Activated naive CD8-positive, alpha-beta T cell treated with anti-CD3 and anti-CD28 coated beads, Interleukin-2, amount 10 ng/mL, durations not matched to agents 7 days and 5 days (primary cell): ENCODE results near the gene MYO3B. TPM values are rescaled to one million over a fixed set of nuclear protein-coding genes. Genes with fewer than 3 reads are reported as not detected.

Experiments
- ATAC-seq: fragments of 150-1000 bp; cut with Tn5 transposase; one replicate; pipeline ENCODE4 v1.10.0; 2021; ENCODE audit warnings: low read depth, moderate library complexity
- POLR2A ChIA-PET: fragments of 350-600 bp; sonication (Branson Sonifier 250); formaldehyde crosslinking; loops from one replicate; lab custom pipeline; 2021; ENCODE audit warnings: antibody characterized with exemption; lab: Charles Lee
- DNase-seq: peaks from one replicate; pipeline ENCODE4 v3.0.0; 2021
- H3K27ac Mint-ChIP-seq: one replicate; pipeline ENCODE4 v1.8.0; 2022; ENCODE audit warnings: mild to moderate bottlenecking, mixed read lengths
- H3K27me3 Mint-ChIP-seq: one replicate; pipeline ENCODE4 v1.8.0; 2022; ENCODE audit warnings: mild to moderate bottlenecking, moderate library complexity, mixed read lengths
- H3K36me3 Mint-ChIP-seq: one replicate; pipeline ENCODE4 v1.8.0; 2021; ENCODE audit warnings: mild to moderate bottlenecking, mixed read lengths
- H3K4me1 Mint-ChIP-seq: one replicate; pipeline ENCODE4 v1.8.0; 2021; ENCODE audit warnings: mixed read lengths
- H3K4me3 Mint-ChIP-seq: one replicate; pipeline ENCODE4 v1.8.0; 2022; ENCODE audit warnings: mild to moderate bottlenecking, moderate library complexity, mixed read lengths
- H3K9me3 Mint-ChIP-seq: one replicate; pipeline ENCODE4 v1.8.0; 2021; ENCODE audit warnings: mixed read lengths
- total RNA-seq, 2 experiments: library from RNA; stranded (reverse); gene quantifications; one replicate each; pipeline ENCODE4 v1.2.3, GENCODE V29; 2021

Gene MYO3B
- total RNA-seq, 2 experiments from 2014 or later: 0.09 to 0.11 TPM

- POLR2A ChIA-PET: no interaction called here
- H3K4me3 Mint-ChIP-seq: no peak overlapping the region
- no peaks in the 10 kb centered on the region for H3K9me3 Mint-ChIP-seq
- DNase-seq (no peak), ATAC-seq (no peak)
- peaks cover 2% of the 10 kb centered on the region for H3K4me1 Mint-ChIP-seq
- no peaks in the 10 kb centered on the region for H3K36me3 Mint-ChIP-seq
- peaks cover 34% of the 10 kb centered on the region for H3K27me3 Mint-ChIP-seq
- no peak overlapping the region for H3K27ac Mint-ChIP-seq
These were observed 308.8 kb downstream of the MYO3B start for GRCh38 chr2:170486730-170487129.

- Mint-ChIP-seq H3K4me1 (peaks cover 2% of the 10 kb centered on the region), H3K27ac (no peak overlapping the region), H3K36me3 (no peaks in the 10 kb centered on the region), H3K9me3 (no peaks in the 10 kb centered on the region), H3K4me3 (no peak overlapping the region), H3K27me3 (peaks cover 39% of the 10 kb centered on the region)
- no peak for ATAC-seq
- POLR2A ChIA-PET: no interaction called here
- no peak for DNase-seq
These were observed 310.9 kb downstream of the MYO3B start for GRCh38 chr2:170488807-170489206.

GRCh38 chr2:170492010-170492409 lies 314.1 kb downstream of the MYO3B start:
- Mint-ChIP-seq H3K27ac (no peak overlapping the region), H3K4me1 (peaks cover 2% of the 10 kb centered on the region), H3K4me3 (no peak overlapping the region), H3K9me3 (no peaks in the 10 kb centered on the region), H3K27me3 (peaks cover 49% of the 10 kb centered on the region), H3K36me3 (no peaks in the 10 kb centered on the region)
- no peak for ATAC-seq
- POLR2A ChIA-PET: no interaction called here
- DNase-seq: no peak

- Mint-ChIP-seq H3K4me1 (peaks cover 2% of the 10 kb centered on the region), H3K4me3 (no peak overlapping the region), H3K27ac (no peak overlapping the region), H3K27me3 (peaks cover 50% of the 10 kb centered on the region), H3K36me3 (no peaks in the 10 kb centered on the region), H3K9me3 (no peaks in the 10 kb centered on the region)
- DNase-seq (no peak), ATAC-seq (no peak)
- POLR2A ChIA-PET: no interaction called here
These were observed 315.6 kb downstream of the MYO3B start for GRCh38 chr2:170493426-170494097.

- POLR2A ChIA-PET: no interaction called here
- Mint-ChIP-seq H3K4me1 (no peaks in the 10 kb centered on the region), H3K9me3 (no peaks in the 10 kb centered on the region), H3K27me3 (peaks cover 53% of the 10 kb centered on the region), H3K4me3 (no peak overlapping the region), H3K27ac (no peak overlapping the region), H3K36me3 (no peaks in the 10 kb centered on the region)
- ATAC-seq (no peak), DNase-seq (no peak)
These were observed 317.9 kb downstream of the MYO3B start for GRCh38 chr2:170495896-170496295.

- DNase-seq (no peak), ATAC-seq (no peak)
- Mint-ChIP-seq H3K4me1 (peaks cover 1% of the 10 kb centered on the region), H3K27me3 (peaks cover 56% of the 10 kb centered on the region), H3K9me3 (no peaks in the 10 kb centered on the region), H3K36me3 (no peaks in the 10 kb centered on the region), H3K4me3 (no peak overlapping the region), H3K27ac (no peak overlapping the region)
- POLR2A ChIA-PET: no interaction called here
These were observed 320.7 kb downstream of the MYO3B start for GRCh38 chr2:170498619-170499018.

GRCh38 chr2:170500104-170500503 lies 322.2 kb downstream of the MYO3B start:
- Mint-ChIP-seq H3K4me1 (peaks cover 6% of the 10 kb centered on the region), H3K9me3 (no peaks in the 10 kb centered on the region), H3K27ac (no peak overlapping the region), H3K4me3 (no peak overlapping the region), H3K36me3 (no peaks in the 10 kb centered on the region), H3K27me3 (peaks cover 58% of the 10 kb centered on the region)
- DNase-seq (no peak), ATAC-seq (no peak)
- POLR2A ChIA-PET: no interaction called here

- Mint-ChIP-seq H3K4me1 (peaks cover 10% of the 10 kb centered on the region), H3K9me3 (no peaks in the 10 kb centered on the region), H3K4me3 (no peak overlapping the region), H3K36me3 (no peaks in the 10 kb centered on the region), H3K27ac (no peak overlapping the region), H3K27me3 (peaks cover 53% of the 10 kb centered on the region)
- DNase-seq (no peak), ATAC-seq (no peak)
- POLR2A ChIA-PET: no interaction called here
These were observed 322.8 kb downstream of the MYO3B start for GRCh38 chr2:170500770-170501169.

GRCh38 chr2:170501421-170502043 lies 323.6 kb downstream of the MYO3B start:
- ATAC-seq (no peak), DNase-seq (no peak)
- Mint-ChIP-seq H3K4me1 (peaks cover 16% of the 10 kb centered on the region), H3K9me3 (no peaks in the 10 kb centered on the region), H3K36me3 (no peaks in the 10 kb centered on the region), H3K4me3 (no peak overlapping the region), H3K27me3 (peaks cover 51% of the 10 kb centered on the region), H3K27ac (no peak overlapping the region)
- POLR2A ChIA-PET: no interaction called here

- DNase-seq (no peak), ATAC-seq (no peak)
- no peak overlapping the region for H3K4me3 Mint-ChIP-seq
- POLR2A ChIA-PET: no interaction called here
- H3K27ac Mint-ChIP-seq: no peak overlapping the region
- peaks cover 49% of the 10 kb centered on the region for H3K27me3 Mint-ChIP-seq
- no peaks in the 10 kb centered on the region for H3K36me3 Mint-ChIP-seq
- H3K4me1 Mint-ChIP-seq: peaks cover 26% of the 10 kb centered on the region
- H3K9me3 Mint-ChIP-seq: no peaks in the 10 kb centered on the region
These were observed 324.6 kb downstream of the MYO3B start for GRCh38 chr2:170502361-170503130.

- no peak overlapping the region for H3K4me3 Mint-ChIP-seq
- H3K36me3 Mint-ChIP-seq: no peaks in the 10 kb centered on the region
- no peaks in the 10 kb centered on the region for H3K9me3 Mint-ChIP-seq
- H3K27me3 Mint-ChIP-seq: peaks cover 46% of the 10 kb centered on the region
- no peak for DNase-seq
- no peak overlapping the region for H3K27ac Mint-ChIP-seq
- POLR2A ChIA-PET: no interaction called here
- ATAC-seq: no peak
- peaks cover 33% of the 10 kb centered on the region for H3K4me1 Mint-ChIP-seq
These were observed 325.6 kb downstream of the MYO3B start for GRCh38 chr2:170503563-170503962.

GRCh38 chr2:170503971-170504809 lies 326.2 kb downstream of the MYO3B start:
- peaks cover 49% of the 10 kb centered on the region for H3K27me3 Mint-ChIP-seq
- POLR2A ChIA-PET: no interaction called here
- ATAC-seq: no peak
- peaks cover 35% of the 10 kb centered on the region for H3K4me1 Mint-ChIP-seq
- H3K27ac Mint-ChIP-seq: no peak overlapping the region
- no peaks in the 10 kb centered on the region for H3K9me3 Mint-ChIP-seq
- no peaks in the 10 kb centered on the region for H3K36me3 Mint-ChIP-seq
- no peak overlapping the region for H3K4me3 Mint-ChIP-seq
- no peak for DNase-seq

GRCh38 chr2:170504810-170505145 lies 326.8 kb downstream of the MYO3B start:
- DNase-seq (no peak), ATAC-seq (no peak)
- H3K27me3 Mint-ChIP-seq: peaks cover 47% of the 10 kb centered on the region
- no peaks in the 10 kb centered on the region for H3K36me3 Mint-ChIP-seq
- H3K4me3 Mint-ChIP-seq: no peak overlapping the region
- POLR2A ChIA-PET: no interaction called here
- peaks cover 36% of the 10 kb centered on the region for H3K4me1 Mint-ChIP-seq
- no peaks in the 10 kb centered on the region for H3K9me3 Mint-ChIP-seq
- H3K27ac Mint-ChIP-seq: no peak overlapping the region
